WERI-Rb-1 (cell line): ENCODE data around the gene ACER3.

Experiments
- DNase-seq: peaks from one replicate; pipeline ENCODE4 v3.0.0-alpha.2; 2020
- H3K27ac ChIP-seq: fragments of 250-450 bp; sonication (Bioruptor Pico); 2 replicates; pipeline ENCODE4 v1.5.1; 2020; ENCODE audit warnings: mild to moderate bottlenecking, moderate library complexity
- H3K27me3 ChIP-seq: fragments of 250-450 bp; sonication (Bioruptor Pico); 2 replicates; pipeline ENCODE4 v1.5.1; 2021; ENCODE audit warnings: mild to moderate bottlenecking, low read depth, moderate library complexity; ENCODE audit not compliant: insufficient read depth, severe bottlenecking
- H3K36me3 ChIP-seq: fragments of 250-450 bp; sonication (Bioruptor Pico); 2 replicates; pipeline ENCODE4 v1.5.1; 2020; ENCODE audit warnings: mild to moderate bottlenecking, moderate library complexity
- H3K4me3 ChIP-seq: 2 replicates; pipeline ENCODE4 v1.5.1; 2011; ENCODE audit warnings: low read depth, mild to moderate bottlenecking, control low read depth, low read length
- H3K9me3 ChIP-seq: fragments of 250-450 bp; sonication (Bioruptor Pico); 2 replicates; pipeline ENCODE4 v1.5.1; 2021; ENCODE audit warnings: mild to moderate bottlenecking, moderate library complexity; ENCODE audit not compliant: severe bottlenecking
- CTCF ChIP-seq: IDR thresholded peaks from 2 replicates; pipeline ENCODE4 v1.5.1; 2011; ENCODE audit warnings: low read depth, mild to moderate bottlenecking, control low read depth, inconsistent platforms, low read length

Gene ACER3

GRCh38 chr11:77038825-77039326, 178.2 kb downstream of the ACER3 start:
- Histone ChIP-seq H3K4me3 (no peak overlapping the region), H3K27ac (no peak overlapping the region), H3K36me3 (no peaks in the 10 kb centered on the region), H3K9me3 (no peaks in the 10 kb centered on the region), H3K27me3 (no peaks in the 10 kb centered on the region)
- TF ChIP-seq CTCF: no peak
- no peak for DNase-seq

DNA sequence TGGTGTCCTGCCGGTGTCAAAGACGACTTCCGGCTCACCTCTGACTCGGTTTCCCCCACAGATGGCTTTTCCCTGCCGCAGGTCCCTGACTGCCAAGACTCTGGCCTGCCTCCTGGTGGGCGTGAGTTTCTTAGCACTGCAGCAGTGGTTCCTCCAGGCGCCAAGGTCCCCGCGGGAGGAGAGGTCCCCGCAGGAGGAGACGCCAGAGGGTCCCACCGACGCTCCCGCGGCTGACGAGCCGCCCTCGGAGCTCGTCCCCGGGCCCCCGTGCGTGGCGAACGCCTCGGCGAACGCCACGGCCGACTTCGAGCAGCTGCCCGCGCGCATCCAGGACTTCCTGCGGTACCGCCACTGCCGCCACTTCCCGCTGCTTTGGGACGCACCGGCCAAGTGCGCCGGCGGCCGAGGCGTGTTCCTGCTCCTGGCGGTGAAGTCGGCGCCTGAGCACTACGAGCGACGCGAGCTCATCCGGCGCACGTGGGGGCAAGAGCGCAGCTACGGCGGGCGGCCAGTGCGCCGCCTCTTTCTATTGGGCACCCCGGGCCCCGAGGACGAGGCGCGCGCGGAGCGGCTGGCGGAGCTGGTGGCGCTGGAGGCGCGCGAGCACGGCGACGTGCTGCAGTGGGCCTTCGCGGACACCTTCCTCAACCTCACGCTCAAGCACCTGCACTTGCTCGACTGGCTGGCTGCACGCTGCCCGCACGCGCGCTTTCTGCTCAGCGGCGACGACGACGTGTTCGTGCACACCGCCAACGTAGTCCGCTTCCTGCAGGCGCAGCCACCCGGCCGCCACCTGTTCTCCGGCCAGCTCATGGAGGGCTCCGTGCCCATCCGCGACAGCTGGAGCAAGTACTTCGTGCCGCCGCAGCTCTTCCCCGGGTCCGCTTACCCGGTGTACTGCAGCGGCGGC, 179.0 kb downstream of the ACER3 start:
- peak overlapping the region; percentile 23 for H3K4me3 ChIP-seq
- H3K36me3 ChIP-seq: no peaks in the 10 kb centered on the region
- peak; percentile 68 for TF ChIP-seq CTCF
- peak; percentile 35 for DNase-seq
- H3K9me3 ChIP-seq: no peaks in the 10 kb centered on the region
- no peak overlapping the region for H3K27ac ChIP-seq
- H3K27me3 ChIP-seq: no peaks in the 10 kb centered on the region

- H3K27ac ChIP-seq: no peak overlapping the region
- no peak for DNase-seq
- no peaks in the 10 kb centered on the region for H3K9me3 ChIP-seq
- no peaks in the 10 kb centered on the region for H3K27me3 ChIP-seq
- H3K4me3 ChIP-seq: no peak overlapping the region
- no peak for TF ChIP-seq CTCF
- no peaks in the 10 kb centered on the region for H3K36me3 ChIP-seq
Measured at GRCh38 chr11:77040401-77040777, 179.7 kb downstream of the ACER3 start.

GRCh38 chr11:77040889-77041288, 180.2 kb downstream of the ACER3 start:
- no peak overlapping the region for H3K4me3 ChIP-seq
- no peak for TF ChIP-seq CTCF

DNA sequence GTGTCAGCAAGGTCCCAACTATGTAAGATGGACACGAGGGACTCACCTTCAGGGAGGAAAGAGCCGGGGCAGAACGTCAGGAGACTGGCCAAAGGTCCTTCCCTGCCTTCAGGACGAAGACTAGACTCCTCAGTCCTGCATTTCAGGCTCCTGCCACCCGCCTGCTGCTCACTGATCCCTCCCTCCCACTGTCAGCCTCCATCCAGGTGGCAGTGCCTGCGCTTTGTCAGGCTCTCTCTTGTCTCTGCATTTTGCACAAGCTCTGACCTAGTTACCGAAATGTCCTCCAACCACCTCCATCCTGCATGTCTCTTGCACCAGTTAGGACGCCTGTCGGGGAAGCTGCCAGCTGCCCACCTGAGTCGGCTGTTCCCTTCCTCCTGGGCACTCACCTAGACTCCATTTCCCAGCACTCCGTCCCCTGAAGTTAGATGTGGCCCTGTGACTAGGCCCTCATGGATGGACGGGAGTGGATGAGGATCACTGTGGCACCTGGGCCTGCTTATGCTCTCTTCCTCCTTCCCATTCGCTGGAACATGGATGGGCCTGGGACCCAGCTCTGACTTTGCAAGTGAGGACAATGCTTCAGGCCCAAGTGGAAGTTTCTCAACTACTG, 181.5 kb downstream of the ACER3 start:
- no peaks in the 10 kb centered on the region for H3K27me3 ChIP-seq
- no peaks in the 10 kb centered on the region for H3K36me3 ChIP-seq
- DNase-seq: no peak
- no peak overlapping the region for H3K27ac ChIP-seq
- no peak for TF ChIP-seq CTCF
- no peaks in the 10 kb centered on the region for H3K9me3 ChIP-seq
- no peak overlapping the region for H3K4me3 ChIP-seq

More at GRCh38 chr11:77040889-77041288, 180.2 kb downstream of the ACER3 start:
- Histone ChIP-seq H3K9me3 (no peaks in the 10 kb centered on the region), H3K36me3 (no peaks in the 10 kb centered on the region), H3K27ac (no peak overlapping the region), H3K27me3 (no peaks in the 10 kb centered on the region)
- DNase-seq: no peak
